Mesendoderm (in vitro differentiated cells): ENCODE measurements around the gene GALNT12.

Experiments
- DNase-seq: peaks from one replicate; pipeline ENCODE4 v3.0.0; 2013
- H2AK5ac ChIP-seq: 2 replicates; pipeline ENCODE4 v1.6.1; 2013; ENCODE audit warnings: low read length, inconsistent platforms
- H2BK120ac ChIP-seq: 2 replicates; pipeline ENCODE4 v1.6.1; 2013; ENCODE audit warnings: low read depth, mild to moderate bottlenecking, low read length, moderate library complexity, mixed read lengths
- H2BK15ac ChIP-seq: replicated peaks from 2 replicates; pipeline ENCODE4 v1.6.1; 2013; ENCODE audit warnings: low read depth, mild to moderate bottlenecking, moderate library complexity
- H2BK5ac ChIP-seq: 2 replicates; pipeline ENCODE4 v1.6.1; 2013; ENCODE audit warnings: low read length, inconsistent platforms
- H3K18ac ChIP-seq: 2 replicates; pipeline ENCODE4 v1.6.1; 2013; ENCODE audit warnings: mild to moderate bottlenecking, low read length, mixed read lengths
- H3K23ac ChIP-seq: one replicate; pipeline ENCODE4 v1.6.1; 2013; ENCODE audit warnings: low read length
- H3K27ac ChIP-seq: 2 replicates; pipeline ENCODE4 v1.5.1; 2013; ENCODE audit warnings: low read depth, mild to moderate bottlenecking, inconsistent platforms, low read length, moderate library complexity
- H3K27me3 ChIP-seq: 2 replicates; pipeline ENCODE4 v1.6.1; 2013; ENCODE audit warnings: low read length, control low read depth, mild to moderate bottlenecking, inconsistent platforms; ENCODE audit not compliant: insufficient read depth, poor library complexity
- H3K36me3 ChIP-seq: 2 replicates; pipeline ENCODE4 v1.6.1; 2013; ENCODE audit warnings: low read length, inconsistent platforms; ENCODE audit not compliant: control insufficient read depth, insufficient read depth
- H3K4ac ChIP-seq: one replicate; pipeline ENCODE4 v1.6.1; 2013; ENCODE audit warnings: low read depth, mild to moderate bottlenecking, low read length, moderate library complexity
- H3K4me1 ChIP-seq: 2 replicates; pipeline ENCODE4 v1.6.1; 2013; ENCODE audit warnings: low read depth, low read length, inconsistent platforms; ENCODE audit not compliant: control insufficient read depth
- H3K4me2 ChIP-seq: 2 replicates; pipeline ENCODE4 v1.6.1; 2013; ENCODE audit warnings: low read length
- H3K4me3 ChIP-seq: 2 replicates; pipeline ENCODE4 v1.5.1; 2013; ENCODE audit warnings: mild to moderate bottlenecking, low read length
- H3K56ac ChIP-seq: one replicate; pipeline ENCODE4 v1.6.1; 2013; ENCODE audit warnings: low read length
- H3K79me1 ChIP-seq: 2 replicates; pipeline ENCODE4 v1.6.1; 2013; ENCODE audit warnings: low read length, inconsistent platforms
- H3K79me2 ChIP-seq: 2 replicates; pipeline ENCODE4 v1.6.1; 2013; ENCODE audit warnings: mild to moderate bottlenecking, low read length; ENCODE audit not compliant: control insufficient read depth, insufficient read depth
- H3K9ac ChIP-seq: 2 replicates; pipeline ENCODE4 v1.6.1; 2013; ENCODE audit warnings: low read length, inconsistent platforms
- H4K5ac ChIP-seq: one replicate; pipeline ENCODE4 v1.6.1; 2013; ENCODE audit warnings: low read length
- H4K8ac ChIP-seq: one replicate; pipeline ENCODE4 v1.6.1; 2013; ENCODE audit warnings: low read depth, mild to moderate bottlenecking, control low read depth, low read length, moderate library complexity
- WGBS: extraction: QIAGEN DNeasy Blood & Tissue Kit; methylation state at CpG from one replicate; pipeline ENCODE4 v1.1.7; 2013; ENCODE audit warnings: low lambda C conversion rate, missing lambda C conversion rate; ENCODE audit not compliant: insufficient coverage; ENCODE audit errors: extremely low coverage; 5-methylcytosine and 5-hydroxymethylcytosine counted together

GALNT12 gene

GRCh38 chr9:98838868-98839565 lies 31.5 kb downstream of the GALNT12 start:
- Histone ChIP-seq H3K18ac (no peak overlapping the region), H2BK5ac (no peak overlapping the region), H3K4me1 (no peaks in the 10 kb centered on the region), H3K56ac (no peak overlapping the region), H3K4me2 (no peak overlapping the region), H2AK5ac (no peak overlapping the region), H3K23ac (no peak overlapping the region), H3K27me3 (no peaks in the 10 kb centered on the region), H2BK15ac (no peak overlapping the region), H3K4ac (no peak overlapping the region), H3K79me1 (no peaks in the 10 kb centered on the region), H3K36me3 (no peaks in the 10 kb centered on the region), H3K27ac (no peak overlapping the region), H4K5ac (no peak overlapping the region), H2BK120ac (no peak overlapping the region), H3K4me3 (no peak overlapping the region), H3K79me2 (no peaks in the 10 kb centered on the region), H3K9ac (no peak overlapping the region), H4K8ac (no peak overlapping the region)
- no peak for DNase-seq
- WGBS, result no CpG with 5 or more reads among the region's 6 CpGs

GRCh38 chr9:98839724-98840123 lies 32.3 kb downstream of the GALNT12 start:
- Histone ChIP-seq H3K4ac (no peak overlapping the region), H2BK5ac (no peak overlapping the region), H2BK120ac (no peak overlapping the region), H3K56ac (no peak overlapping the region), H2BK15ac (no peak overlapping the region), H3K18ac (no peak overlapping the region), H3K79me1 (no peaks in the 10 kb centered on the region), H3K27ac (no peak overlapping the region), H3K9ac (no peak overlapping the region), H4K8ac (no peak overlapping the region), H4K5ac (no peak overlapping the region), H3K4me2 (no peak overlapping the region), H3K27me3 (no peaks in the 10 kb centered on the region), H3K36me3 (no peaks in the 10 kb centered on the region), H3K79me2 (no peaks in the 10 kb centered on the region), H3K4me3 (no peak overlapping the region), H2AK5ac (no peak overlapping the region), H3K23ac (no peak overlapping the region), H3K4me1 (no peaks in the 10 kb centered on the region)
- no CpG with 5 or more reads among the region's 4 CpGs for whole genome bisulfite sequencing
- no peak for DNase-seq

GRCh38 chr9:98842510-98842909 lies 35.0 kb downstream of the GALNT12 start:
- H3K79me1 ChIP-seq, result no peaks in the 10 kb centered on the region
- no peaks in the 10 kb centered on the region for H3K79me2 ChIP-seq
- no peak overlapping the region for H2BK5ac ChIP-seq
- H4K8ac ChIP-seq, result no peak overlapping the region
- H3K56ac ChIP-seq, result no peak overlapping the region
- H2BK15ac ChIP-seq, result no peak overlapping the region
- H3K36me3 ChIP-seq, result no peaks in the 10 kb centered on the region
- no peak overlapping the region for H3K9ac ChIP-seq
- no peak overlapping the region for H3K18ac ChIP-seq
- no peaks in the 10 kb centered on the region for H3K4me1 ChIP-seq
- DNase-seq, result no peak
- WGBS, result no CpG with 5 or more reads among the region's 7 CpGs
- H2BK120ac ChIP-seq, result no peak overlapping the region
- no peak overlapping the region for H3K4me2 ChIP-seq
- no peak overlapping the region for H3K27ac ChIP-seq
- H3K4me3 ChIP-seq, result no peak overlapping the region
- H2AK5ac ChIP-seq, result no peak overlapping the region
- no peak overlapping the region for H3K4ac ChIP-seq
- H4K5ac ChIP-seq, result no peak overlapping the region
- no peaks in the 10 kb centered on the region for H3K27me3 ChIP-seq
- H3K23ac ChIP-seq, result no peak overlapping the region

- no peaks in the 10 kb centered on the region for H3K79me1 ChIP-seq
- H3K27me3 ChIP-seq, result no peaks in the 10 kb centered on the region
- H3K9ac ChIP-seq, result no peak overlapping the region
- no peak overlapping the region for H2AK5ac ChIP-seq
- H3K56ac ChIP-seq, result no peak overlapping the region
- H2BK120ac ChIP-seq, result no peak overlapping the region
- peaks cover 7% of the 10 kb centered on the region for H3K4me1 ChIP-seq
- no peak overlapping the region for H3K23ac ChIP-seq
- H3K4me2 ChIP-seq, result no peak overlapping the region
- no peak overlapping the region for H4K5ac ChIP-seq
- H3K4me3 ChIP-seq, result no peak overlapping the region
- no peak overlapping the region for H3K18ac ChIP-seq
- DNase-seq, result no peak
- no CpG with 5 or more reads among the region's 5 CpGs for WGBS
- H3K36me3 ChIP-seq, result no peaks in the 10 kb centered on the region
- no peak overlapping the region for H4K8ac ChIP-seq
- no peak overlapping the region for H2BK15ac ChIP-seq
- H3K4ac ChIP-seq, result no peak overlapping the region
- H3K27ac ChIP-seq, result no peak overlapping the region
- H3K79me2 ChIP-seq, result no peaks in the 10 kb centered on the region
- no peak overlapping the region for H2BK5ac ChIP-seq
These were observed 38.6 kb downstream of the GALNT12 start for GRCh38 chr9:98846081-98846480.

GRCh38 chr9:98846879-98847278 lies 39.4 kb downstream of the GALNT12 start:
- Histone ChIP-seq H2AK5ac (no peak overlapping the region), H2BK120ac (no peak overlapping the region), H2BK5ac (no peak overlapping the region), H3K9ac (no peak overlapping the region), H3K18ac (no peak overlapping the region), H3K79me2 (no peaks in the 10 kb centered on the region), H3K4me2 (no peak overlapping the region), H4K5ac (no peak overlapping the region), H3K56ac (no peak overlapping the region), H3K23ac (no peak overlapping the region), H3K4me3 (no peak overlapping the region), H3K4ac (no peak overlapping the region), H2BK15ac (no peak overlapping the region), H3K4me1 (peaks cover 14% of the 10 kb centered on the region), H3K27me3 (no peaks in the 10 kb centered on the region), H3K79me1 (no peaks in the 10 kb centered on the region), H4K8ac (no peak overlapping the region), H3K36me3 (no peaks in the 10 kb centered on the region), H3K27ac (no peak overlapping the region)
- no peak for DNase-seq
- no CpG with 5 or more reads among the region's 2 CpGs for WGBS
